K562 (cell line): ENCODE results near the gene NBPF3. TPM values are rescaled to one million over a fixed set of nuclear protein-coding genes. Genes with fewer than 3 reads are reported as not detected.

Experiments
- ATAC-seq: fragments of 200-7000 bp; cut with Tn5 transposase; 3 replicates; pipeline ENCODE4 v1.9.1; 2020; ENCODE audit warnings: moderate library complexity
- BruUV-seq: library from RNA; stranded (reverse); fragments of 400-500 nt; replicated peaks from 2 replicates; lab custom pipeline; 2021; lab: Mats Ljungman, UMichigan
- CTCF ChIA-PET: fragments of 300-600 bp; formaldehyde crosslinking; extraction: SDS; loops from one replicate; lab custom pipeline; 2021; ENCODE audit warnings: low intra/inter-chr PET ratio; lab: Yijun Ruan, JAX
- POLR2A ChIA-PET: fragments of 300-600, 350-650 bp; sonication (Branson Sonifier 250); formaldehyde crosslinking; extraction: SDS; loops from one replicate; lab custom pipeline; 2021; ENCODE audit warnings: antibody characterized with exemption, inconsistent platforms; lab: Yijun Ruan, JAX
- DNase-seq, 4 experiments: peaks; one replicate each; pipeline versions ENCODE4 v3.0.0 to v3.0.0-alpha.2; 2011 to 2018; ENCODE audit warnings: low spot score in 3 of 4, mixed read lengths in 3 of 4; ENCODE audit errors: extremely low read depth in 1 of 4
- FAIRE-seq: peaks from 2 replicates; lab custom pipeline; 2011; peaks lifted over from hg19 to GRCh38; lab: Jason Lieb, UNC
- H2AFZ ChIP-seq: 2 replicates; pipeline ENCODE4 v1.6.0; 2011; ENCODE audit warnings: low read depth, low read length, control low read depth, inconsistent platforms
- H3K27ac ChIP-seq: fragments of 200-600 bp; 3 replicates; pipeline ENCODE4 v1.8.0; 2011; ENCODE audit warnings: low read depth, mild to moderate bottlenecking, control low read depth, inconsistent platforms, low read length, moderate library complexity, mixed read lengths; ENCODE audit errors: extremely low read depth
- H3K27me3 ChIP-seq, 2 experiments: fragments of 300-600 bp in 1 of 2; 2 replicates in 1 of 2; 3 replicates in 1 of 2; pipeline versions ENCODE4 v1.6.0 to v1.8.0; 2011; ENCODE audit warnings: inconsistent platforms in 2 of 2, low read length in 2 of 2, mild to moderate bottlenecking in 1 of 2, mixed read lengths in 1 of 2, moderate library complexity in 1 of 2; ENCODE audit not compliant: control insufficient read depth in 2 of 2, insufficient read depth in 2 of 2
- H3K36me3 ChIP-seq: fragments of 300-600 bp; 3 replicates; pipeline ENCODE4 v1.8.0; 2011; ENCODE audit warnings: mild to moderate bottlenecking, low read length, inconsistent platforms; ENCODE audit not compliant: control insufficient read depth, insufficient read depth
- H3K4me1 ChIP-seq, 2 experiments: fragments of 200-600 bp in 1 of 2; replicated peaks in 1 of 2; 2 replicates in 1 of 2; 3 replicates in 1 of 2; pipeline versions ENCODE4 v1.5.1 to v1.8.0; 2011; ENCODE audit warnings: inconsistent platforms in 2 of 2, low read length in 2 of 2, mild to moderate bottlenecking in 1 of 2, mixed read lengths in 1 of 2, moderate library complexity in 1 of 2; ENCODE audit not compliant: control insufficient read depth in 2 of 2, insufficient read depth in 2 of 2
- H3K4me2 ChIP-seq: 2 replicates; pipeline ENCODE4 v1.6.1; 2011; ENCODE audit warnings: low read length, control low read depth, inconsistent platforms, mixed read lengths; ENCODE audit not compliant: insufficient read depth
- H3K4me3 ChIP-seq: fragments of 200-600 bp; sonication (generic), shearing (Covaris generic); 2 replicates; pipeline ENCODE4 v1.5.1; 2016; ENCODE audit warnings: control low read depth, inconsistent platforms
- H3K79me2 ChIP-seq: fragments of 200-600 bp; 3 replicates; pipeline ENCODE4 v1.8.0; 2011; ENCODE audit warnings: low read length, inconsistent platforms; ENCODE audit not compliant: control insufficient read depth, insufficient read depth
- H3K9ac ChIP-seq, 2 experiments: 2 replicates each; pipeline versions ENCODE4 v1.6.0 to v1.6.1; 2011; ENCODE audit warnings: low read depth in 2 of 2, low read length in 2 of 2, control low read depth in 1 of 2, inconsistent platforms in 1 of 2, mild to moderate bottlenecking in 1 of 2, mixed read lengths in 1 of 2; ENCODE audit not compliant: insufficient read depth in 1 of 2
- H3K9me1 ChIP-seq: one replicate; pipeline ENCODE4 v1.6.0; 2011; ENCODE audit warnings: inconsistent platforms, mild to moderate bottlenecking, low read length, moderate library complexity; ENCODE audit not compliant: control insufficient read depth, insufficient read depth
- H3K9me3 ChIP-seq: replicated peaks from 2 replicates; pipeline ENCODE4 v1.5.1; 2011; ENCODE audit warnings: low read depth, low read length, inconsistent platforms; ENCODE audit not compliant: control insufficient read depth, insufficient read depth
- H4K20me1 ChIP-seq: replicated peaks from 2 replicates; pipeline ENCODE4 v1.6.1; 2011; ENCODE audit warnings: low read length, inconsistent platforms, mixed read lengths; ENCODE audit not compliant: control insufficient read depth, insufficient read depth
- CBFA2T2 ChIP-seq: fragments of 450-650 bp; conservative IDR thresholded peaks from 2 replicates; pipeline ENCODE4 v1.6.1; 2017; ENCODE audit warnings: mild to moderate bottlenecking
- CBFA2T3 ChIP-seq: fragments of 450-650 bp; IDR thresholded peaks from 2 replicates; pipeline ENCODE4 v1.6.1; 2017
- MAX ChIP-seq: sonication (generic); formaldehyde crosslinking; IDR thresholded peaks from 2 replicates; pipeline ENCODE4 v1.9.0; 2022; ENCODE audit warnings: mild to moderate bottlenecking, missing genetic modification reagents
- PML ChIP-seq: IDR thresholded peaks from 2 replicates; pipeline ENCODE4 v1.6.1; 2012; ENCODE audit warnings: low read length, inconsistent platforms
- WGBS: fragments of 100-300 bp; shearing (Covaris generic); methylation state at CpG from one replicate; pipeline ENCODE4 v1.1.6; 2016; ENCODE audit warnings: low coverage, mixed read lengths; ENCODE audit not compliant: insufficient coverage; ENCODE audit errors: missing lambda C conversion rate; 5-methylcytosine and 5-hydroxymethylcytosine counted together
- in situ Hi-C: fragments of 300-500 bp; cut with MboI; formaldehyde crosslinking; loops from 4 replicates; pipeline ENCODE4 v1.15.0; 2018; ENCODE audit warnings: inconsistent platforms, mixed read lengths
- intact Hi-C: fragments of 100-400 bp; cut with micrococcal nuclease; formaldehyde crosslinking; loops from 2 replicates; pipeline ENCODE4 v1.14.2; 2022
- polyA plus RNA-seq, 8 experiments: library from polyadenylated mRNA; depleted of rRNA in 4 of 8; stranded (reverse) in 5 of 8; unstranded in 3 of 8; fragments of >200 nt; fragmentation: Nextera tagmentation in 2 of 8; fragmentation: Illumina TruSeq in 1 of 8; extraction: Ambion mirVana in 2 of 8; extraction: Trizol in 1 of 8; gene quantifications; 2 replicates each; pipeline versions ENCODE4 v1.2.1 to v1.2.3, GENCODE V29; 2011 to 2014; ENCODE audit warnings: inconsistent platforms in 1 of 8, missing spikeins in 1 of 8
- total RNA-seq, 7 experiments: library from RNA; depleted of rRNA in 6 of 7; stranded (reverse); fragments of >200 nt in 6 of 7; fragmentation: Illumina TruSeq in 2 of 7; extraction: Trizol in 2 of 7; gene quantifications; 2 replicates each; pipeline versions ENCODE4 v1.2.1 to v1.2.3, GENCODE V29; 2011 to 2021; ENCODE audit warnings: low replicate concordance in 1 of 7

NBPF3 gene
- total and polyA plus RNA-seq, 9 of the 15 experiments (the other 6 are each of a cell fraction or from before 2014, with no cell fraction given), result 1.5 to 7.3 (median 5.4) TPM

GRCh38 chr1:21534146-21534545 is 94.2 kb downstream of the NBPF3 start:
- peak overlapping the region in 1 of 2 experiments; percentile 54; a peak in 1 of 4 replicates for H3K9ac ChIP-seq
- FAIRE-seq (no peak), DNase-seq (no peak), ATAC-seq (no peak)
- no TSS peak for BruUV-seq
- no peaks in the 10 kb centered on the region for H3K9me1 ChIP-seq
- no peaks in the 10 kb centered on the region for H3K79me2 ChIP-seq
- TF ChIP-seq CBFA2T2, result 0 out of 2 replicates have a peak, but pooled peaks have one; percentile 11
- 0 out of 2 replicates have a peak, but pooled peaks have one; percentile 24 for TF ChIP-seq MAX (CRISPR knock-in tag)
- no peak for TF ChIP-seq PML
- peak; percentile 33; the same call in 1 of the 2 replicates for TF ChIP-seq CBFA2T3
- peaks cover 0 to 12% of the 10 kb centered on the region in 2 experiments; a peak in 3 of 5 replicates for H3K4me1 ChIP-seq
- no peak overlapping the region for H2AFZ ChIP-seq
- no peaks in the 10 kb centered on the region for H3K36me3 ChIP-seq
- ChIA-PET POLR2A (no interaction called here), CTCF (interaction anchor here (1.2 to 2.3 kb wide), 5 partner anchors 13 to 318 kb away, joined by 3 to 28 read pairs (median 5); partner anchors contain the start of gene ALPL)
- intact Hi-C loops, result no loop called here
- in situ Hi-C loops, result no loop called here
- no peak overlapping the region for H3K27ac ChIP-seq
- H3K27me3 ChIP-seq, result peaks cover 42 to 55% of the 10 kb centered on the region in 2 experiments
- H4K20me1 ChIP-seq, result 0 out of 2 replicates have a peak, but pooled peaks cover 5% of the 10 kb centered on the region
- no peaks in the 10 kb centered on the region for H3K9me3 ChIP-seq
- no peak overlapping the region for H3K4me2 ChIP-seq
- WGBS, result 12% methylated on average over 5 of the region's 5 CpGs
- H3K4me3 ChIP-seq, result no peak overlapping the region

Other genes with a start within 250 kb of the NBPF3 start
- 18.8 and 21.3 TPM in 2 replicates for gene ECE1, start 149.7 kb upstream of the NBPF3 start, total RNA-seq (2014; rRNA removed)
- gene ECE1, start 149.7 kb upstream of the NBPF3 start, total RNA-seq (2014; rRNA removed; fragmentation: Illumina TruSeq; extraction: Trizol), result 11.0 and 14.5 TPM in 2 replicates
- 5.3 and 6.9 TPM in 2 replicates for gene ECE1, start 149.7 kb upstream of the NBPF3 start, total RNA-seq (2015; rRNA removed; fragmentation: Illumina TruSeq; extraction: Trizol)
- gene ECE1, start 149.7 kb upstream of the NBPF3 start, total RNA-seq (2021), result 31.6 and 34.8 TPM in 2 replicates
- 10.3 and 26.8 TPM in 2 replicates for gene ECE1, start 149.7 kb upstream of the NBPF3 start, polyA plus RNA-seq (2011; rRNA removed)
- 29.7 and 30.8 TPM in 2 replicates for gene ECE1, start 149.7 kb upstream of the NBPF3 start, polyA plus RNA-seq (2014; fragmentation: Illumina TruSeq; extraction: Trizol)
- under 1 TPM; 0.56 to 0.61 TPM for gene ECE1, start 149.7 kb upstream of the NBPF3 start, polyA plus RNA-seq (2014; fragmentation: Nextera tagmentation; extraction: Ambion mirVana)
- 10.1 and 12.1 TPM in 2 replicates for gene ECE1, start 149.7 kb upstream of the NBPF3 start, polyA plus RNA-seq (2014; rRNA removed)
- 0.12 and 0.14 TPM in 2 replicates for gene ALPL, start 69.3 kb downstream of the NBPF3 start, total RNA-seq (2014; rRNA removed)
- gene ALPL, start 69.3 kb downstream of the NBPF3 start, total RNA-seq (2014; rRNA removed; fragmentation: Illumina TruSeq; extraction: Trizol), result not detected in 2 replicates
- not detected in 2 replicates for gene ALPL, start 69.3 kb downstream of the NBPF3 start, total RNA-seq (2015; rRNA removed; fragmentation: Illumina TruSeq; extraction: Trizol)
- 0.22 and 0.38 TPM in 2 replicates for gene ALPL, start 69.3 kb downstream of the NBPF3 start, total RNA-seq (2021)
- 0.18 and 0.49 TPM in 2 replicates for gene ALPL, start 69.3 kb downstream of the NBPF3 start, polyA plus RNA-seq (2011; rRNA removed)
- gene ALPL, start 69.3 kb downstream of the NBPF3 start, polyA plus RNA-seq (2014; fragmentation: Illumina TruSeq; extraction: Trizol), result 0.11 and 0.22 TPM in 2 replicates
- under 1 TPM in 1 of 2 experiments, not detected in 1; 0.04 TPM for gene ALPL, start 69.3 kb downstream of the NBPF3 start, polyA plus RNA-seq (2014; fragmentation: Nextera tagmentation; extraction: Ambion mirVana)
- gene ALPL, start 69.3 kb downstream of the NBPF3 start, polyA plus RNA-seq (2014; rRNA removed), result 0.07 TPM in 1 of 2 replicates, not detected in the other
- 19.2 and 28.0 TPM in 2 replicates for gene RAP1GAP, start 229.2 kb downstream of the NBPF3 start, total RNA-seq (2014; rRNA removed)
- 7.0 and 7.3 TPM in 2 replicates for gene RAP1GAP, start 229.2 kb downstream of the NBPF3 start, total RNA-seq (2014; rRNA removed; fragmentation: Illumina TruSeq; extraction: Trizol)
- gene RAP1GAP, start 229.2 kb downstream of the NBPF3 start, total RNA-seq (2015; rRNA removed; fragmentation: Illumina TruSeq; extraction: Trizol), result 9.5 and 9.7 TPM in 2 replicates
- 30.2 and 31.0 TPM in 2 replicates for gene RAP1GAP, start 229.2 kb downstream of the NBPF3 start, total RNA-seq (2021)
- gene RAP1GAP, start 229.2 kb downstream of the NBPF3 start, polyA plus RNA-seq (2011; rRNA removed), result 30.2 and 36.0 TPM in 2 replicates
- gene RAP1GAP, start 229.2 kb downstream of the NBPF3 start, polyA plus RNA-seq (2014; fragmentation: Illumina TruSeq; extraction: Trizol), result 23.5 and 26.5 TPM in 2 replicates
- gene RAP1GAP, start 229.2 kb downstream of the NBPF3 start, polyA plus RNA-seq (2014; fragmentation: Nextera tagmentation; extraction: Ambion mirVana), result under 1 TPM; 0.29 to 0.51 TPM
- 21.7 and 22.3 TPM in 2 replicates for gene RAP1GAP, start 229.2 kb downstream of the NBPF3 start, polyA plus RNA-seq (2014; rRNA removed)